ENCODE results near the gene FBXO31.

GRCh38 chr16:87316450-87316922 lies 67.1 kb downstream of the FBXO31 start:
- TF ChIP-seq CTCF (IDR thresholded peaks at IDR 0.05; ENCODE audit: insufficient read depth, low read length) (no peak), REST (IDR thresholded peaks at IDR 0.05; ENCODE audit: insufficient replicate concordance, low read depth) (no peak)
